Activated CD8-positive, alpha-beta memory T cell treated with anti-CD3 and anti-CD28 coated beads, Interleukin-2, amount 50 U/mL, for 4 hours (primary cell): ENCODE results near the gene BMP7.
"Not testable (repeated sequence)": the region's sequence is repeated elsewhere in the genome, so short reads cannot be mapped to it uniquely, and the experiment has no call there.

ENCODE experiments used
- DNase-seq: peaks from one replicate; pipeline ENCODE4 v3.0.0-alpha.2; 2020

BMP7 gene

GRCh38 chr20:57287007-57287880, 20.8 kb upstream of the BMP7 start:
- no peak for DNase-seq

GRCh38 chr20:57283860-57284259, 17.4 kb upstream of the BMP7 start:
- no peak for DNase-seq

- no peak for DNase-seq
These were observed 16.4 kb upstream of the BMP7 start for GRCh38 chr20:57282670-57283361.

GRCh38 chr20:57281900-57282299, 15.5 kb upstream of the BMP7 start:
- DNase-seq = no peak

- DNase-seq = no peak
These were observed 13.8 kb upstream of the BMP7 start for GRCh38 chr20:57280221-57280620.

GRCh38 chr20:57279548-57279947, 13.1 kb upstream of the BMP7 start:
- not testable (repeated sequence) for DNase-seq

- DNase-seq = no peak
These were observed 12.0 kb upstream of the BMP7 start for GRCh38 chr20:57278457-57278856.

- no peak for DNase-seq
These were observed 11.1 kb upstream of the BMP7 start for GRCh38 chr20:57277398-57278105.

- DNase-seq = no peak
These were observed 9.8 kb upstream of the BMP7 start for GRCh38 chr20:57276221-57276620.

GRCh38 chr20:57275813-57276212, 9.4 kb upstream of the BMP7 start:
- no peak for DNase-seq

GRCh38 chr20:57275334-57275733, 8.9 kb upstream of the BMP7 start:
- no peak for DNase-seq

- no peak for DNase-seq
These were observed 8.4 kb upstream of the BMP7 start for GRCh38 chr20:57274846-57275245.

- DNase-seq = no peak
These were observed 7.9 kb upstream of the BMP7 start for GRCh38 chr20:57274299-57274698.

- no peak for DNase-seq
These were observed 6.6 kb upstream of the BMP7 start for GRCh38 chr20:57272883-57273535.

GRCh38 chr20:57270204-57270984, 4.0 kb upstream of the BMP7 start:
- DNase-seq = no peak

GRCh38 chr20:57269148-57269984, 2.9 kb upstream of the BMP7 start:
- no peak for DNase-seq

GRCh38 chr20:57268399-57269076, 2.1 kb upstream of the BMP7 start:
- no peak for DNase-seq

GRCh38 chr20:57267158-57267821, 849 bp upstream of the BMP7 start:
- no peak for DNase-seq

GRCh38 chr20:57265997-57266290, 497 bp downstream of the BMP7 start:
- DNase-seq = no peak

GRCh38 chr20:57265336-57265996, 975 bp downstream of the BMP7 start:
- no peak for DNase-seq
